22Rv1 (cell line): ENCODE measurements around the gene TERT.

Source experiments
- ZFX ChIP-seq: fragments of 450-650 bp; IDR thresholded peaks from 2 replicates; pipeline ENCODE4 v1.6.1; 2017; ENCODE audit warnings: antibody characterized with exemption, borderline replicate concordance
- TF ChIP-seq, protein P1 (sequence below): fragments of 450-650 bp; IDR thresholded peaks from 2 replicates; pipeline ENCODE4 v1.5.1; 2017; ENCODE audit warnings: mild to moderate bottlenecking

DNA sequence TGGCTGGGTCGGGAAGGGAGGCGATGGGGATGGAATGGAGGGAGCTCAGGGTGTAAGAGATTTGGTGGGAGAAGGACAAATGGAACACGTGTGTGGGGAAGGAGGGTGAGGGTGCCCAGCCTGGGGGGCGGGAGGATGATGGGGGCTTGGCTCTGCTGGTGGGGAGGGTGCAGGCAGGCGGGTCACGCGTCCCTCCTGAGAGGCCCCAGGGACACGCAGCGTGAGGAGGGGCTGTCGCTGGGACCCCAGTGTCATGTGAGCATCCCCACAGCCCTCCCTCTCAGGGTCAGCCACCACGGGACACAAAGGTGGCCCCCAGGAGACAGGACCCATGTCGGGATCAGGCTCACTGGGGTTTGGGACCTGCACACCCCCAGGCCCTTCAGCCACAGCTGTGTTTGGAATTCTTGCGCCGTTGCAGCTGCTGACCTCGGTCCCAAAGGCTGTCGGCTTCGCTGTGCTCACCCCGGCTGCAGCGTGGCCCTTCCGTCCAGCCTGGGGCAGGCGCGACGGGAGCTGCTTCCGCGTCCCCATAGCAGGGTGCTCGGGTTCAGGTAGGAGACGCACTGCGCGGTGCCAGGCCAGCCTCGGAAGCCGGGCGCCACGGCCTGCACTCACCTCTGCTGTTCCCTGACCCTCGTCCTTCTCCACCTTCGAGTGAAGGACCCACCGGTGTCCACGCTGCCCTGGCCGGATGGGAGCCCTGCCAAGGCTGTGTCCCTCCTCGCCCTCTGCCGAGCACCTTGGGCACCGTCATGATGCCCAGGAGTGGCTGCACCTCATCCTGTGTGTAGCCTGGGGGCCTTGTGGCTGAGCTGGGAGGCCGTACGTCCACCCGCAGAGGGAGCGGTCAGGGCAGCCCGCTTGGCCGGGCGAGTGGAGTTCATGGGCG, 88.1 kb downstream of the TERT start:
- TF ChIP-seq, protein P1, sequence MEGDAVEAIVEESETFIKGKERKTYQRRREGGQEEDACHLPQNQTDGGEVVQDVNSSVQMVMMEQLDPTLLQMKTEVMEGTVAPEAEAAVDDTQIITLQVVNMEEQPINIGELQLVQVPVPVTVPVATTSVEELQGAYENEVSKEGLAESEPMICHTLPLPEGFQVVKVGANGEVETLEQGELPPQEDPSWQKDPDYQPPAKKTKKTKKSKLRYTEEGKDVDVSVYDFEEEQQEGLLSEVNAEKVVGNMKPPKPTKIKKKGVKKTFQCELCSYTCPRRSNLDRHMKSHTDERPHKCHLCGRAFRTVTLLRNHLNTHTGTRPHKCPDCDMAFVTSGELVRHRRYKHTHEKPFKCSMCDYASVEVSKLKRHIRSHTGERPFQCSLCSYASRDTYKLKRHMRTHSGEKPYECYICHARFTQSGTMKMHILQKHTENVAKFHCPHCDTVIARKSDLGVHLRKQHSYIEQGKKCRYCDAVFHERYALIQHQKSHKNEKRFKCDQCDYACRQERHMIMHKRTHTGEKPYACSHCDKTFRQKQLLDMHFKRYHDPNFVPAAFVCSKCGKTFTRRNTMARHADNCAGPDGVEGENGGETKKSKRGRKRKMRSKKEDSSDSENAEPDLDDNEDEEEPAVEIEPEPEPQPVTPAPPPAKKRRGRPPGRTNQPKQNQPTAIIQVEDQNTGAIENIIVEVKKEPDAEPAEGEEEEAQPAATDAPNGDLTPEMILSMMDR = no peak
- TF ChIP-seq ZFX = no peak
